Activated T-helper 9 cell treated with anti-CD3 and anti-CD28 coated beads, Interleukin-2, amount 50 U/mL, for 16 hours (primary cell): ENCODE measurements around the gene PPP1R1C.

Experiments
- DNase-seq: peaks from one replicate; pipeline ENCODE4 v3.0.0-alpha.2; 2020; ENCODE audit warnings: low read depth

Gene PPP1R1C

DNA sequence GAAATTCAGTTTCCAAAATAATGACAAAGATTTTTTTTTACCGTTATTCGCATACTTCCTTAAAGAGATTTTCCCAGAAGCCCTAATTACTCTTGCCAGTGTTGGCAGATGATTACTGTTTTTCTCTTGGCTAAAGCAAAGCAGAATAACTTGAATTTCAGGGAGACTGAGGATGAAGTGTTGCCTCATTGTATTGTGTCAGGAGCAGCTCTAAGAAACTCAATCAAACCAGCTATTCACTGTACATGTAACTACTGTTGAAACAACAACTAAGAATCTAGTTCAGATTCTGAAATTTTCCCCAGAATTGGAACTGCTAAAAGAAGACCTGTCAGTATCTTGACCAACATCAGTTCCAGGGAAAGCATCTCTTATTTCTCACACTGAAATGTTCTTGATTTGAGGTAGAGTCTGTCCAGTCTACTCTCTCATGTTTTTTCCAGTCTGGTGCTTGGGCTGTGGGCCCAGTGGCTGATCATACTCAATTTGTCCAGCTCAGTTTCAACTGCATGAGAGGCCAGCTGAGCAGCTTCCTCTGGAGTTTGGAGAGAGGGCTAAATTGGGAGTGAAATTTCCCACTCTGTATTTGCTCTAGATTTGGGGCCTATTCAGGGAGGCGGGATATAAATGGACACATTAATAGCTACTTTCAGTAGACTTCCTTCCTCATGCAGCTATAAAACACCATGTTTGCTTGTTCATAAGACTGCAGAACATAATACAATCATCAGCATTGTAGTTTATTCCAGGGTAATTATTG lies 78.5 kb downstream of the PPP1R1C start:
- no peak for DNase-seq

GRCh38 chr2:182066400-182067087 lies 80.9 kb downstream of the PPP1R1C start:
- DNase-seq: no peak

DNA sequence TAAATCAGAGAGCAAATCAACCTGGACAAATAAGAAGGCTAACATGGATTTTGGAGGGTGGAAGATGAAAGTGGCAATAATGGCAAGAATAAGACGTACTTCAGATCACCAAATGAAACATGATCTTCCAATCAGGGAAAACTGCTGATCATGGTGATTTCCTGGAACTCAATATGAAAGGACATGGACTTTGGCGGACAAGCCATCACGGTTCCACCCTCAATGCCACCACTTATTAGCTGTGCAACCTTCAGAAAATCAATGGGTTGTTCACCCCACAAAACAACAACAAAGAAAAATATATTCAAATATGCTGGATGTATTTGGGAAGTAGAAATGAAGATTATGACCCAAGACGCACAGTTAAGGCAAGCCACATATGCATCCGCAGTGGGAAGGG lies 81.7 kb downstream of the PPP1R1C start:
- no peak for DNase-seq

DNA sequence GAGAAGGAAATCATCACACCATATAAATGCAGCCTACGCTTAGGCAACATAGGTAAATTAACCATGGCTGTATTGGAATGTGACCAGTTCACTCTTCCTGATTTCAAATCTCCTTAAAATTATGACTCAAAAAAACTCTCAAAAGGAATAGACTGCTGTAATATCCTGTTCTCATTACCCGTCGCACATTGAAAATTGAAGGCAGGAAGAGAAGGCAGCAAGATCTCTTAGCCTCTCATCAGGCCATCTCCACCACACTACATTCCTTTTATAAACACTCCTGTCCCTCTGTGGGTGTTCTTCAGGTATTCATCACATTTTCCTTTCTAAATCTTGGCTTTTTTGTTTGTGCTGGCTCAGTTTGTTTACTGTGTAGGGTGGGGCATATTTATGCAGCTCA lies 83.2 kb downstream of the PPP1R1C start:
- no peak for DNase-seq

DNA sequence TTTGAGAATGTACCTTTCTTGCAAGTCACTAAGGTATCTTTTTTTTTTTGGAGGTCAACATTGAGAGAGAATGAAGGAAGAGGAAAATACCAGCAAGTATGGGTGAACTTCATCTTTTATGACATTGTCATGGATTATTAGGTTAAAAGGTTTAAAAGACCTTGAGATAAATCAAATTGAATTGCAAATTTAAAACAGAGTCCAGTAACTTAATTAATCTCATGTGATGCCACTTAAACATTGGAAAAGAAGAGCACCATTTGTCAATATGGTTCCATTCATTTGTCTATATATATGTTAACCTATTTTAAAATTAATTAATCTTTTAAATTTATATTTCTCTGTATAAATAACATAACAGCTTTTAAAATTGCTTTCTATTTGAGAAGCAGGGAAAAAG lies 83.8 kb downstream of the PPP1R1C start:
- DNase-seq: no peak

DNA sequence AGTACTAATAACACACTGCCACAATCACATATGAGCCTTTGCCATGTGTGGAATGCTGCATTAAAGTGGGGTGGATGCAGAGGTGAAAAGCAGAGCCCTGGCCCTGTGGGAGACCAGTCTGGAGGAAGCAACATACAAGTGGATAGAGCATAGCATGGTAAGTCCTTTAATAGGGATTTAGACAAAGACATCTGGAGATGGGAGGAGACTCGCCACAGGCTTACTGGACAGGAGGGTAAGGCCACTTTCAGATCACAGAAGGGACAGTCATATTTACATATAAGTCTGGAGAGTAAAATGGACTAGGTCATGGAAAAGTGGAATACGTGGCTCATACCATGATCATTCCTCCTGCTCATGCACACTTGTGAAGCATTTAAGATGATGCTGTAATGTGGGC lies 84.3 kb downstream of the PPP1R1C start:
- no peak for DNase-seq

DNA sequence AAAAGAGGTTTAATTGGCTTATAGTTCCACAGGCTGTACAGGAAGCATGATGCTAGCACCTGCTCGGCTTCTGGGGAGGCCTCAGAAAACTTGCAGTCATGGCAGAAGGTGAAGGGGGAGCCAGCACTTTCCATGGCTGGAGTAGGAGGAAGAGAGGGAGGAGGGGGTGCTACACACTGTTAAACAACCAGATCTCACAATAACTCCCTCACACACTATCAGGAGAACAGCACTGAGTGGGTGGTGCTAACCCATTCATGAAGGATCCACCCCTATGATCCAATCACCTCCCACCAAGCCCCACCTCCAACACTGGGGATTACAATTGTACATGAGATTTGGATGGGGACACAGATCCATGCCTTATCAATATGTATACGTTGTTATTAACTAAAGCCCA lies 85.1 kb downstream of the PPP1R1C start:
- DNase-seq: no peak

DNA sequence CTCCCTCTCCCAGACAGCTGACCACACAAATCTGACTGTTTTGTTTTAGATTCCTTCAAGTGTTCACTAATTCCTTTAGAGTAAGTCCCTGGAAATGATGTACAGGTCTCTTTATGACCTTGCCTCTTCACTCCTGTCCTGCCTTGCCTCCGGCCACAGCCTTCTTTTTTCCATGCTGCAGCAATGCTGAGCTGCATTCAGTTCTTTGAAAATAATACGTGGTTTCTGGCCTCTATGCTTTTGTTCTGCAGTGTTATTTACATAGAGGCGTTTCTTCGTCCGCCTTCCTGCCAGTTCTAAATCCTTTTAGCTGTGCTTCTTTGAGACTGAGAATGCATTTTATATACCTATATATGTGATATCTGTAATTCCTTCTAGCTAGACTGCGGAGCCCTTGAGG lies 87.2 kb downstream of the PPP1R1C start:
- DNase-seq: no peak

DNA sequence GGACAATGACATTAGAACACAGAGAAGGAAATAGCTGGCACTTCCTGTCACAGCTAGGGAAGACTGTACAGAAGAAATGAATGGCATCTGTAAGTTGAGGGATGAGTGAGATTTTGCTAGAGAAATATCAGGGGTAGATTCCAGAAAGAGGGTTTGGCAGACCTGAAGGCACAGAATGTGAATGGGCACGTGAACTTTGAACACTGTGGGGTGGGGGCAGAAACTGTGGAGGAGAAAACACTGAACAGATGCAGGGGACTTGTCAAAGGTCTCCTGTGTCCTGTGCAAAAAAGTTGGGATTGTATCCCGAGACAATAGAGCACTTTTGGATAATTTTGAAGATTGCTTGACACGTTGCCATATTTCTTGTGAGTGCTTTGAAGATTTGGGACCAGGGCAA lies 88.0 kb downstream of the PPP1R1C start:
- no peak for DNase-seq

DNA sequence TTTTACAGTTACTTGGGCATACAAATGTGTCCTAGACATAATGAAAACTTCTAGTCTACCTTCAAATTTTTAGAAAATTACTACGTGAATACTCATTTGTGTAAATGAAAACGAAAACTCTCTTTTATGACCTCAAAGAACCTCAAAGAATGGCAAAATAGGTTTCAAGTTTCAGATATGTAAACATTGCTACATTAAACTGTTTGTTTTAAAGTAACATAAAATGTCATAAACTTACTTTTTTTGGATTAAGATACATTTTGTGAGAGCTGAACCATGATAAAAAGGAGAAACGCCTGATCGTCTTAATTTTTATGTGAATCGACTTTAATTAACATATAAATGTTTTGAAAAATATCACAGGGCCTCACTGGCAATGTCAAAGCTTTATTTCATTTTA lies 91.4 kb downstream of the PPP1R1C start:
- no peak for DNase-seq

GRCh38 chr2:182077448-182078142 lies 91.9 kb downstream of the PPP1R1C start:
- DNase-seq: no peak

- no peak for DNase-seq
These were observed 93.4 kb downstream of the PPP1R1C start for GRCh38 chr2:182078988-182079602.

GRCh38 chr2:182080493-182080892 lies 94.8 kb downstream of the PPP1R1C start:
- no peak for DNase-seq

GRCh38 chr2:182081602-182082260 lies 96.1 kb downstream of the PPP1R1C start:
- DNase-seq: no peak

GRCh38 chr2:182088681-182089320 lies 103.1 kb downstream of the PPP1R1C start:
- DNase-seq: no peak

DNA sequence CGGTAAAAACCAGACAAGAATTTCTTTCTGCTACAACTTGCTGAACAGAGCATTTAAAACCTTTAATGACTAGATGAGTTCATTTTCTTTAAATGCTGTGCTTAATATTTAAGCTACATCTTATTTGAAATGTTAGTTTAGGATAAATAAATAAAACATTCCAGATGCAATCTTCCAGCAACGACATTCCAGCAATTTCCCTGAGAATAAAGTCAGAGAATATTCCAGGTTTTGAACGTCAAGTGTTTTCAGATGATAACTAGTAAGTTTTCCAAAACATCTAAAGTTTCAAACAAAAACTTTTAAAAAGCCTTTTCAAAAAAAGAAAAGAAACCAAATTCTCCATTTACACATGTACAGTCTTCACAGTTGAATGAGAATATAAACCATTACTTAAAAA lies 104.8 kb downstream of the PPP1R1C start:
- no peak for DNase-seq

DNA sequence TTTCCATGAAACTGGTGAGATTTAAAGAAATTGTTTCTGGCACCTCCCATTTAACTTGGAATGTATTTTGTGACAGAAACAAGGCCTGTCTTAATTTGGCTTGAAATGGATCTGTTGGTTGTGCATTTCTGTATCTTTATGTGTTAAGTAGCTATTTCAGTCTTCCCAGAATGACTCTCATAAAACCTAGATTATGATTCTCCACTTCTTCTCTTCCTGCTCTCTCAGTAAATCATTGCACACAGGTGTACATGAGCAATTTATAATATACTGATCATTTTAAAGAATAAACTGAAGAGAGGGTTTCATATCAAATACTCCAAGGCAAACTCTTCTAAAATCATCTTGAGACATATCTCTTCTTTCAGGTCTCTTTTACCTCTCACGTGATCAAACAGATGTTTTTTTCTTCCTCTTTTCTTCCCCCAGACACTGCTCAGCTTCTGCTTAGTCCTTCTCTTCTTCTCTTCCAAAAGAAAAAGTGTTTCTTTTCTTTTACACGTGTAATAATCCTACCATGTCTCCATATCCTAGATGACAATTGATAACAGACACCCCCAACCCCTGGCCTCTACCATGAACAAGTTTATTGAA lies 112.0 kb downstream of the PPP1R1C start:
- no peak for DNase-seq

DNA sequence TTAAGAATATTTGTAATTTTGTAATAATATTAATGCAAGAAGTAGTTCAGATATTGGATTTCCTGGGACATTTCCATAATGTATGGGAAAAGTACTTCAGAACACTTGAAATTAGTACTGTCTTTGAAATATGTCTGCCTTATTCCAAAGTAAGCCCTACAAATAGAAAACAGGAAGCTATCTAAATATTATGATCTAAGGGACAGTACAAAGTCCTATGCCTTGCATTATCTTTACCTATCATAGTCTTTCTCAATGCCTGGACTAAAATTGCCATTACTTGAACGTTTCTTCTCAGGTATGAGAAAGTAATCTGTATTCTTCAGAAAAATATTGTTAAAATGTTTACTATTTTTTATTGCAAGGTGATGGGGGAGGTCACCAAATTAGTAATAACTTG lies 113.0 kb downstream of the PPP1R1C start:
- no peak for DNase-seq

GRCh38 chr2:182101263-182101662 lies 115.6 kb downstream of the PPP1R1C start:
- no peak for DNase-seq

- no peak for DNase-seq
These were observed 117.9 kb downstream of the PPP1R1C start for GRCh38 chr2:182103526-182103925.

- DNase-seq: no peak
These were observed 124.7 kb downstream of the PPP1R1C start for GRCh38 chr2:182110347-182110746.
